GM18526 (cell line): Measurements from ENCODE around the gene DNMT3A.

Source experiments
- POLR2A ChIP-seq: IDR thresholded peaks from 3 replicates; pipeline ENCODE4 v1.6.1; 2011; ENCODE audit not compliant: insufficient read length; ENCODE audit errors: extremely low read depth

DNMT3A gene

DNA sequence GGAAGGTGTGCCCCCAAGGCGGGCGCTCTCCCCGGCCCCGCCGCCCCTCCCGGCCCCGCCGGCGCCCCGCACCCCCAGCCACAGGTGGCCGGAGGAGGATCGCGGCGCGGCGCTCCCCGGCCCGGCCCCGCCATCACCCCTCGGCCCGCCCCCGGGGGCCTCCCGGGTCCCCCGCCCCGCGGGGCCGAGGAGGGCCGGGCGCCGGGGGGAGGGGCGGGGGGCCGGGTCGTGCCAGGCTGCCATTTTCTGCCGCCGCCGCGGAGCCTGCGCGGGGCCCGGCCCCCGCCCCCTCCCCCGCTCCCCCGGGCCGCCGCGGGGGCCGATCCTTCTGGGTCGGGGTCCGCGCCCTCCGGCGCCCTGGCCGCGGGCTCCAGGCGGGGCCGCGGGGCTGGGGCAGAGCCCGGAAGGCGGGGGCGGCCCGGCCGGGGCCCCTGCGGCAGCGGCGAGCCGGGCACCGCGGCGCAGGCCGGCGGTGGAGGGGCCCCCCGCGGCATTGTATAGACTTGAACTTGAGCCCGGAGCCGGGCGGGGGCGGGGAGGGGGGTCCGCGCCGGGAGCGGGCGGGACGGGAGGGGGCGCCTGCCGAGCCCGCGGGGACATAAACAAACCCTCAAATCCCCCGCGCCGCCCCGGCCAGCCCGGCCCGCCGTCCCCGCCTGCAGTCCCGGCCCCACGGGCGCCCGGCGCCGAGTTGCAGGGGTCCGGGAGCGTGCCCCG lies 556 bp downstream of the DNMT3A start:
- no peak for TF ChIP-seq POLR2A

GRCh38 chr2:25340181-25340921 lies 1.4 kb downstream of the DNMT3A start:
- TF ChIP-seq POLR2A = no peak

DNA sequence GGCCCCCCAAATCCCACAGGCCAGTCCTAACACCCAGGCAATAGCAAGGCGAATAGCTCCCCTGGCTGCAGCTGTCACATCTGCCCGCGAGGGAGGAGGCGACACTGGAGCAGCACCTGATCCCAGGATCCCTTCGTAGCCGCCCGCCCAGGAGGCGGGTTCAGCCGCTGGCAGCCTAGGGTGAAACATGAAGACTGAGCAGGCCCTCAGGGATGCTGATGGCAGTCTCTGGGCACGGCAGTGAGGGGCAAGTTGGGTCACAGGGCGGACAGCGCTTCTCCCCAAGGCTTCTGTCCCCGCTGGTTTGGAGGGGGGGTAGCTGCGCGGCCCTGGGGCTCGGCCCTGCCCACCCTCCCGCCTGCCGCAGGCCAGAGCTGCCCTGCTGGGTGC lies 1.9 kb downstream of the DNMT3A start:
- no peak for TF ChIP-seq POLR2A

GRCh38 chr2:25339211-25339674 lies 2.5 kb downstream of the DNMT3A start:
- no peak for TF ChIP-seq POLR2A

DNA sequence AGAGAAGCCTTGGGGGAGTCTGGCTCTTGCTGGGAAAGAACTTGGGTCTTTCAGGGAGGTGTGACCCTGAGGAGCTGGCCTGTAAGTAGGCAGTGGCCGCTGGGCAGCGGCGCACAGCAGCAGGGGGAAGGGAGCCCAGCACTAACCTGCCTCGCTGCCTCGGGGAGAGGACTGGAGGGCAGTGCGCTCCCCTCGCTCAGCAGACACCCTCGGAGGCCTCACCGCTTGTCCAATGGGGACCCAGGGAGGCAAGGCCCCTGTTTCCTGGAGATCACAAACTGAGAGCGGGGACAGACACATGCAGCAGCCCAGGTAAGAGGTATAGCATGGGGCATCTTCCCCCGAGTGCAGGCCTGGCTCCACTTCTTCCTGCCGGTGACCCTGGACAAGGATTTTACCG lies 3.3 kb downstream of the DNMT3A start:
- TF ChIP-seq POLR2A = no peak

- no peak for TF ChIP-seq POLR2A
Observed at GRCh38 chr2:25337891-25338290, 3.8 kb downstream of the DNMT3A start.

DNA sequence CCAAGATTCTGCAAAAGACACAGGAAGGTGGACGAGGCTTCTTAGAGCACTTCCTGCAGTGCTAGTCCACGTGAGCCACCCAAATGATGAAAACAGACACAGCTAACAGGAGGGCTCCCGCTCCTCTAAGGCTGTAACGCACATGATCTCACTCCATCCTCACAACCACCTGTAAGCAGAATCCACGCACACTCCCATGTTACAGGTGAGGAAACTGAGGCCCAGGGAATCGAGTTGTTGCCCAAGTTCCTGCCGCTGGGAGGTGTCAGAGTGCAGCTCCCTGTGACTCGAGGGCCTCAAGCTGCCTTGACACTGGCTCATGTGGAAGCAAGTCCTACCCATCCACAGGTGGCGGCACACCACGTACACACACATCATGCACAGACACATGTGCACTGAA lies 4.4 kb downstream of the DNMT3A start:
- TF ChIP-seq POLR2A = no peak

DNA sequence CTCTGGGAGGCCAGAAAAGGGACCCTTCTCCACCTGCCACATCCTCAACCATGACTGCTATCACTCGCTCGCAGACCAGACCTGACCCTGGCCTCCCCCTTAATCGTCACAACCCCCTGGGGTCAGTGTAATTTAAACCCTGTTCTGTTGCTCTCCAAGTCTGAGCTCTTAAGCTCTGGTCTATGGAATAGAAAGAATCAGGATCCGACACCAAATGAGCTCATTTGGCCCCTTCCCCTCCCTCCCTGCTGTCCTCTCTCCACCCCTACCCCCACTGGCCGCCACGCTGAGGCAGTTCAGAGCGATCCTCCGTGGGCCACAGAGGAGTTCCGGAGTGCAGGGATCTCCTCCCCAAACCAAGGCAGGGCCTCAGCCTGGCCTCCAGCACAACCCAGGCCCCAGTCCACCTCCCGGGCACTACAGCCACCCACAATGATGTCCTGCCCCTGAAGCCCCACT lies 5.3 kb downstream of the DNMT3A start:
- no peak for TF ChIP-seq POLR2A

GRCh38 chr2:25335971-25336370 lies 5.8 kb downstream of the DNMT3A start:
- no peak for TF ChIP-seq POLR2A

DNA sequence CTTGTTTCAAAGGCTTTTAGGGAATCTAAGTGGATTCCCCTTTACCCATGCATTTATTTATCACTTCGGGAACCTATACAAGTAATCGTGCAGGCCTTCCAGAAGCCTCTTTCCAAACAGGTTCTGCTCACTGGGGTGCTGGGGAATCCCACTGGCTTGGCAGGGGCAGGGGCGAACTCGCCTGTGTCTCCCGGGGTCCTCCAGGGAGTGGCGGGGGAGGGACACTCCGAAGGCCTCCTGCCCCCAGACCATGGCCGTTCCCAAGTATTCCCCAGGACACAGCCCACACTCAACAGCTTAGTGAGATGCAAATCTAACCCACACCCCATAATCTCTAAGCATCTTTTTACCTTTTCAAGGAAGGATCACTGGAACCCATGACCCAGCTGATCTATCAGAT lies 6.5 kb downstream of the DNMT3A start:
- TF ChIP-seq POLR2A = no peak

DNA sequence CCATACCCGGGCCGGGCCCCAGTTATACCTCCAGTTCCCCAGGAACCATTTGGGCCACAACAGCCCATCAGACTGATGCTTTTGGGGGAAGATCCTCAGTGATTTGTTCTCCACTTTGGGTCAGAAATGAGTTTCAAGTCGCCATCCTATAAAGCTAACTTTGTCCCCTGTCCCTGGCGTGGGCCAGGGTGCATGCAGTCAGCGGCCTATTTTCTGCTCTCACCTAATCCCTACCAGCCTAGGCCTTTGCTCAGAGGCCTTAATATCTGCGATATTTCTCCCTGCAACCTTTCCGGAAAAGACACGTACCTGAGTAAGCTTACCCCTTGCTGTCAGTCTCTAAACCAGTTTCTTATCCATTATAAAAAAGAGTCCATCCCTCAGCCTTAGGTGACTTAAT lies 7.2 kb downstream of the DNMT3A start:
- TF ChIP-seq POLR2A = no peak

- no peak for TF ChIP-seq POLR2A
Observed at GRCh38 chr2:25333981-25334380, 7.7 kb downstream of the DNMT3A start.

DNA sequence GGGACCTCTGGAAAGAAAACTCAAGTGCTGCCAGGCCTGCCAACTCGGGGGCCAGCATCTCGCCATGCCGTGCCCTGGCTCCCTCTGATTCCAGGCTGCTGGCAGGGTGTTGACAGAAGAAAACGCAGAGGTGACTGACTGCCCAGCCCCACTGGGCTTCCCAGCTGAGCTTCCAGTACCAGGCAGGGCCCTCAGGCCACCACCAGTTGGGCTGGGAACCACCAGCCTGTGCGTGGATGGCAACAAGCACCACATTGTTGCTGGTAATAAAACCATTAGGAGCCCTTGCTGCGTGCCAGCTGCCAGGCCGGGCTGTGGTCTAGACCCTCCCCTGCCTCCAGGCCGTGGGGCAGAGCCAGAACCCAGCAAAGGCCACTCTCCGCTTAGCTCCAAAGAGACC lies 9.2 kb downstream of the DNMT3A start:
- no peak for TF ChIP-seq POLR2A

- no peak for TF ChIP-seq POLR2A
Observed at GRCh38 chr2:25331686-25332365, 9.9 kb downstream of the DNMT3A start.

DNA sequence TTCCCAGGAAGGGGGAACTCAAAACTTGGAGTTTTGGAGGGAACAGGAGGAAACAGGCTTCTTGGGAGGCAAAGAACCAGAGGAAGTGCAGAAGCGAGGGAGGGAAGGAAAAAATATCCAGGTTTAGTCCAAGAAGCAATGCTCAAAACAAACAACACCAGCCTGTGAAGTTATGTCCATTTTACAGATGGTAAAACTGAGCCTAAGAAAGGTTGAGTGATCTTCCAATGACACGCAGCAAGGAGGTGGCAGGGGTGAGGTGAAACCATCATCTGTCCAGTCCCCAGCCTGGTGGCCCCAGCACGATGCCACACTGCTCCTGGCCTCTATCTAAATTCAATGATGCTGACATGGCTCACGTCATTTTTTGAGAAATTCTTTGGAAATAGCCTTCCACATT lies 10.8 kb downstream of the DNMT3A start:
- no peak for TF ChIP-seq POLR2A

GRCh38 chr2:25330273-25330672 lies 11.5 kb downstream of the DNMT3A start:
- no peak for TF ChIP-seq POLR2A
